COLO668 (cell line): ENCODE data around the gene DENND5B.
"Not testable (repeated sequence)": the region's sequence is repeated elsewhere in the genome, so short reads cannot be mapped to it uniquely, and the experiment has no call there.

Source experiments
- DNase-seq: peaks from one replicate; lab custom pipeline; 2025; ENCODE audit not compliant: unreplicated experiment; lab: John Stamatoyannopoulos, UW

Gene DENND5B

DNA sequence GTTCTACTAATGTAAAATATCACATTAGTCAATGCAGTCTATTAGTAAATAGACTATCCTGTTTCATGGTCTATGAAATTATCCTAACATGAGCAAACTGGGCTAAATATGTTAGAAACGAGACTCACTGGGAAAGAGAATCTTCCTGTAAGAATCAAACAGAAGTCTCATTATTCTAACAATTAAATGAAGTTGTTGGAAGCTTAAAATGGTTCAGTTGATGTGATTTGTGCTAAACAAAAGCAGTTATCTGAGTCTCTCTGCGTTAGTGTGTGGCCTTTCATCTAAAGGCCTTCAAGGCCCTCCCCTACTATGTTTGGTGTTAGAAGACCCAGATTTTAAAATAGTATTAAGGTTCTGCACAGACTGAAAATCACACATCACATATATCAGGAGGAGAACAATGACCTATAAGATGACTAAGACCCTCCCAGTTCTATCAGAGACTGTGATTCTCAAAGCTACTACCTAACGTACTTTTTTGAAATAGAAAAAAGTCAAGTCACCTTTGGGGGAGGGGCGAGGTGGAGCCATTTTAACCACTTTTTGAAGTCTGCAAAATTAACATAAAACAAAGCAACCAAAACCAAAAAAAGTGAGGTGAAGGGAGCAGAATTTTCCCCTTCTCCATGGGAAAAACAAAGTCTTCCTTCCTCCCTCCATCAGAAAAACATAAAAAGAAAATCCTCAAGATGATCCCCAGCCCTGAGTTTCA lies 82.3 kb downstream of the DENND5B start:
- no peak for DNase-seq

- DNase-seq: no peak
Observed at GRCh38 chr12:31507966-31508365, 83.0 kb downstream of the DENND5B start.

- DNase-seq: no peak
Observed at GRCh38 chr12:31506515-31507306, 84.2 kb downstream of the DENND5B start.

DNA sequence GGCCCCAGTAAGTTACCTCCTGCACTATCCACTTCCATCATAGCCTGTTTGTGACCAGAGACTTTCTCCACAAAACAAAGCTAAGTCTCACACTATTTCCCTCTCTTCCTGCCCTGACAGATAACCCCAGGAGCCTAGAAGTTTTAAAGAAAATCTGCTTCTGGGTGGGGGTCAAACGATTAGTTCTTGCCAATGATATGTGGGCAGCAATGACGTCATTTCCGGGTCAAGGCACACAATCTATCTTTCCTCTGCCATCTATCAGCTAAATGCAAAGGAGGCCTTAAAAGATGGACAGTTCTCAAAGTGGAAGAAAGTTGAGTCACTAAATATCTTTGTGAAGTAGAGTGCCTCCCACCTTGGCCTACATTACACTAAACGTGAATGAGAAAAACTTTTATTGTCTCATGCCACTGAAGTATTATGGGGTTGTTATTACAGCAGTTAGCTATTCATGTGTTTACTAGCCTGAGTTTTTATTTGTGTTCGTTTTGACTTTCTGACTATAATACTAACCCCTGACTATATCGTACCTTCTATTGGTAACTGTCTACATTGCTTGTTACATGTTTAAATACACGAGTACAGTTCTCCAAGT lies 86.2 kb downstream of the DENND5B start:
- DNase-seq: no peak

GRCh38 chr12:31501014-31501413 lies 89.9 kb downstream of the DENND5B start:
- DNase-seq: not testable (repeated sequence)

- DNase-seq: no peak
Observed at GRCh38 chr12:31499567-31499966, 91.4 kb downstream of the DENND5B start.

DNA sequence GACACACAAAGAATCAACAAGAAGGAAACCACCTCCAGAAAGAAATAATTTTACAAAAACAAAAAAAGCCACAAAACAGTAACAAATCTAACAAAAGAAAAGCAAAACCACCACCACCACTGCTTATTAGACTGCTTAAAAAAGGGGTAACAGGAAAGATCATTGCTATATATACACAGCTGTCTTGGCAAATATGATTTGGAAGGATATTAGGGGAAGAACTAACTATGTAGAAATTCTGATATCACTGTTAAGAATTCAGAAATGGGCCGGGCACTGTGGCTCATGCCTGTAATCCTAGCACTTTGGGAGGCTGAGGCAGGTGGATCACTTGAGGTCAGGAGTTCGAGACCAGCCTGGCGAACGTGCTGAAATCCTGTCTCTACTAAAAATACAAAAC lies 92.5 kb downstream of the DENND5B start:
- DNase-seq: no peak

- no peak for DNase-seq
Observed at GRCh38 chr12:31496257-31496656, 94.7 kb downstream of the DENND5B start.

GRCh38 chr12:31494455-31494854 lies 96.5 kb downstream of the DENND5B start:
- no peak for DNase-seq

- no peak for DNase-seq
Observed at GRCh38 chr12:31492599-31493196, 98.2 kb downstream of the DENND5B start.

- DNase-seq: no peak
Observed at GRCh38 chr12:31491841-31492598, 98.9 kb downstream of the DENND5B start.

DNA sequence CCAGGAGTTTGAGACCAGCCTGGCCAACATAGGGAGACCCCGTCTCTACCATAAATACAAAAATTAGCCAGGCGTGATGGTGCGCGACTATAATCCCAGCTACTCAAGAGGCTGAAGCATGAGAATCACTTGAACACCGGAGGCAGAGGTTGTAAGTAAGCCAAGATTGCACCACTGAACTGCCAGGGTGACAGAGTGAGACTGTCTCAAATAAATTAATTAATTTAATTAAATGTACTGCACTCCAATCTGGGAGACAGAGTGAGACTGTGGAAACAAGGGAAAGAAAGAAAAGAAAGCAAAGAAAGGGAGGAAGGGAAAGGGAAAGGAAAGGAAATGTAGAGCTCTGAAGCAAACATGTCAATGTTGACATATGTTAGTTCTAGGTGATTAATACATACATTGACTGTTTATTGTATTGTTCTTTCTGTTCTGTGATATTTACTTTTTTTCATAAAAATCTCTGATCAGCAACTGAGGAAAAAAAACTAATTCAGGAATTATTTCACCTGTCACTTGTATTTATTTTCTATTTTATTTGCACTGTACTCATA lies 99.6 kb downstream of the DENND5B start:
- DNase-seq: no peak

GRCh38 chr12:31488737-31489338 lies 102.1 kb downstream of the DENND5B start:
- DNase-seq: no peak

DNA sequence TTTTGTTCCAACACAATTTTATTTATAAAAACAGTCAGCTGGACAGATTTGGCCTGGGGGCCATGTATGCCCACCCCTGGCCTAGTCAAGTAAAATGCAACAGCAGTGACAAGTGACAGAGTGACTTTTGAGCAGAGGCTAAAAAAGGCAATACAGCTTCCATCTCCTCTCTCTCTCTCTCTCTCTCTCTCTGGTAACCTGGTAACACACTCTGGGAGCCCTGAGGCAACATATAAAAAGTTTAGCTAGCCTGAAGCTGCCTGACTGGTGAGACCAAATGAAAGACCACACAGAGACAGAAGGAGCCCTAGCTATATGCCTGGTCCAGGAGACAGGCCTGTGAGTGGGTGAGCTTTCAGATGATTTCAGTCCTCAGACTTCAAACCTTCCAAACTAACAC lies 105.4 kb downstream of the DENND5B start:
- no peak for DNase-seq

DNA sequence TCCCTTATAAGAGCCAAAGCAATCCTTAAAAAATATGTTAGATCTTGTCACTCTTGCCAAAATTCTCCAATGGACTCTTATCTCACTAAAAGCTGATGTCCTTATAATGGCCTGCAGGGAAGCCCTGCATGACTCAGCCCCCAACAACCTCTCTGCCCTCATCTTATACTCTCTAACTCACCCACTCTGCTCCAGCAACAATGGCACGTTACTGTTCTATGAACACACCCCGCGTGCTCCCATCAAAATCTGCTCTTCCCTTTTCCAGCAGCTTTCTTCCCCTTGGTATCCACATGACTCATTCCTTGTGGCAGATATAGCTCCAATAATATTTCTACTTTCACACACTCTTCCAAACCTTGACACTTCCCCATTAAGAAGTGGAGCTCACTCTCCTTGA lies 108.1 kb downstream of the DENND5B start:
- DNase-seq: no peak

DNA sequence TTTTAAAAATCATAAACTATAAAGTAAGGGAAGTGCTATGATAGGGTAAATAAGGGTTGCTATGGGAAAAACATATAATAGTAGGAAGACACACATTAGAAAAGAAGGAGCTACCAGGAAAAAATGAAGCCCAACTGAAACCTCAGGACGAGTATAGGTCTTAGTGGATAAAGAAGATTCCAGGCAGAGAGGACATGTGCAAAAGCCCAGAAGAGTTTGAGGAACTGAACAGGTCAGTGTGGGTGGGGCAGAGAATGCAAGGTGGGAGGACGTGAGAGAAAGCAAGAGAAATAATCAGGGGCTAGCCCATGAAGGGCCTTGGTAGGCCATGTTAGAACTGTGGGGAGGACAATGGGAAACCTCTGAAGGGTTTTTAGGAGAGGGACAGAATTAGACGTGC lies 109.5 kb downstream of the DENND5B start:
- DNase-seq: no peak

- no peak for DNase-seq
Observed at GRCh38 chr12:31479516-31480210, 111.3 kb downstream of the DENND5B start.

GRCh38 chr12:31478898-31479297 lies 112.0 kb downstream of the DENND5B start:
- no peak for DNase-seq

- no peak for DNase-seq
Observed at GRCh38 chr12:31478425-31478824, 112.5 kb downstream of the DENND5B start.

DNA sequence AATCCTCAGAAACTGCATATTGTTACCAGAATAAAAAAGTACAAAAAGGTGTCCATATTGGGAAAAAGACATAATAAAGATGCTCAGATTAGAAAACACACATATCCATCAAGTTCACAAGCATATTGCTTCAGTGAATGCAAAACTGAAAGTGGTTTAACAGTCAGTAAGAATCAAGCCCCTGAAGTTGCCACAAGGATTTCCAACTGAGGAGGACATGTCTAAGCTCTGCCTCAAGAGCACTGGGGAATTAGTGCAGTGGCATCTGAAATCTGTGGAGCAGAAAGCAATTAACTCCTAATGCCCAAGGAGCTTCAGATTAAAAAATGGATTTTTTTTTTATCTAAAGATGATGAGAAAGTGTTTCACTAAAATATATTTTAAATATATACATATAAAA lies 113.2 kb downstream of the DENND5B start:
- DNase-seq: no peak
